HPDE6-E6E7 (cell line): ENCODE results near the gene C16orf74.

ENCODE experiments used
- DNase-seq: peaks from one replicate; pipeline ENCODE4 v3.0.0; 2011; ENCODE audit warnings: missing footprints; ENCODE audit errors: extremely low spot score

C16orf74 gene

GRCh38 chr16:85774811-85775210 lies 23.9 kb upstream of the C16orf74 start:
- DNase-seq, result no peak

- no peak for DNase-seq
Observed at GRCh38 chr16:85774136-85774535, 23.2 kb upstream of the C16orf74 start.

GRCh38 chr16:85773044-85773443 lies 22.1 kb upstream of the C16orf74 start:
- no peak for DNase-seq

- DNase-seq, result no peak
Observed at GRCh38 chr16:85770741-85771140, 19.8 kb upstream of the C16orf74 start.

GRCh38 chr16:85768199-85768598 lies 17.3 kb upstream of the C16orf74 start:
- DNase-seq, result no peak

GRCh38 chr16:85767531-85767930 lies 16.6 kb upstream of the C16orf74 start:
- peak; percentile 99 for DNase-seq

- DNase-seq, result no peak
Observed at GRCh38 chr16:85765767-85766166, 14.9 kb upstream of the C16orf74 start.

- DNase-seq, result no peak
Observed at GRCh38 chr16:85765211-85765610, 14.3 kb upstream of the C16orf74 start.

- no peak for DNase-seq
Observed at GRCh38 chr16:85763616-85764015, 12.7 kb upstream of the C16orf74 start.

- DNase-seq, result no peak
Observed at GRCh38 chr16:85762970-85763369, 12.1 kb upstream of the C16orf74 start.

- no peak for DNase-seq
Observed at GRCh38 chr16:85761861-85762260, 11.0 kb upstream of the C16orf74 start.

GRCh38 chr16:85759631-85760419 lies 8.9 kb upstream of the C16orf74 start:
- DNase-seq, result no peak

GRCh38 chr16:85759136-85759535 lies 8.2 kb upstream of the C16orf74 start:
- no peak for DNase-seq

GRCh38 chr16:85757341-85757822 lies 6.5 kb upstream of the C16orf74 start:
- DNase-seq, result no peak

- DNase-seq, result no peak
Observed at GRCh38 chr16:85755929-85756768, 5.3 kb upstream of the C16orf74 start.

- DNase-seq, result no peak
Observed at GRCh38 chr16:85754413-85754812, 3.5 kb upstream of the C16orf74 start.

- no peak for DNase-seq
Observed at GRCh38 chr16:85753976-85754375, 3.1 kb upstream of the C16orf74 start.

- DNase-seq, result no peak
Observed at GRCh38 chr16:85753559-85753958, 2.7 kb upstream of the C16orf74 start.

- peak; percentile 41 for DNase-seq
Observed at GRCh38 chr16:85752511-85753420, 1.9 kb upstream of the C16orf74 start.

GRCh38 chr16:85751698-85752501 lies 1.0 kb upstream of the C16orf74 start:
- peak; percentile 80 for DNase-seq
